Endothelial cell of umbilical vein (primary cell): ENCODE data around the gene FAM174B. TPM values are rescaled to one million over a fixed set of nuclear protein-coding genes. Genes with fewer than 3 reads are reported as not detected.

Experiments used
- BruUV-seq: library from RNA; stranded (reverse); fragments of 400-500 nt; replicated peaks from 2 replicates; lab custom pipeline; 2021; lab: Mats Ljungman, UMichigan
- CTCF ChIA-PET: fragments of 300-600, 350-600 bp; sonication (Branson Sonifier 250); formaldehyde crosslinking; loops from one replicate; lab custom pipeline; 2021; ENCODE audit warnings: antibody characterized with exemption, inconsistent platforms; lab: Charles Lee
- POLR2A ChIA-PET: fragments of 300-600, 350-600 bp; sonication (Branson Sonifier 250); formaldehyde crosslinking; loops from one replicate; lab custom pipeline; 2021; ENCODE audit warnings: antibody characterized with exemption, inconsistent platforms; lab: Charles Lee
- DNase-seq: peaks from one replicate; pipeline ENCODE4 v3.0.0-alpha.2; 2011; ENCODE audit warnings: low read depth, low spot score
- FAIRE-seq: peaks from 2 replicates; lab custom pipeline; 2011; peaks lifted over from hg19 to GRCh38; lab: Jason Lieb, UNC
- H2AFZ ChIP-seq: 2 replicates; pipeline ENCODE4 v1.6.0; 2012; ENCODE audit warnings: low read depth, low read length, control low read depth, inconsistent platforms
- H3K27ac ChIP-seq: 2 replicates; pipeline ENCODE4 v1.5.1; 2011; ENCODE audit warnings: low read depth, mild to moderate bottlenecking, control low read depth, low read length, moderate library complexity; ENCODE audit not compliant: insufficient read depth
- H3K27me3 ChIP-seq, 2 experiments: 2 replicates each; pipeline versions ENCODE4 v1.6.0 to v1.6.1; 2011; ENCODE audit warnings: low read length in 2 of 2, mixed read lengths in 1 of 2; ENCODE audit not compliant: control insufficient read depth in 2 of 2, insufficient read depth in 2 of 2
- H3K36me3 ChIP-seq, 2 experiments: 2 replicates in 1 of 2; 3 replicates in 1 of 2; pipeline ENCODE4 v1.5.1; 2011; ENCODE audit warnings: low read length in 2 of 2, mild to moderate bottlenecking in 1 of 2, moderate library complexity in 1 of 2; ENCODE audit not compliant: control insufficient read depth in 2 of 2, insufficient read depth in 2 of 2; ENCODE audit errors: extremely low read depth in 1 of 2
- H3K4me1 ChIP-seq: 3 replicates; pipeline ENCODE4 v1.5.1; 2011; ENCODE audit warnings: mild to moderate bottlenecking, low read length; ENCODE audit not compliant: control insufficient read depth, insufficient read depth; ENCODE audit errors: extremely low read depth
- H3K4me2 ChIP-seq: 2 replicates; pipeline ENCODE4 v1.6.1; 2011; ENCODE audit warnings: low read length, control low read depth, mixed read lengths; ENCODE audit not compliant: insufficient read depth
- H3K4me3 ChIP-seq, 3 experiments: fragments of 200-600 bp in 1 of 3; sonication (generic), shearing (Covaris generic) in 1 of 3; replicated peaks in 1 of 3; 2 replicates each; pipeline ENCODE4 v1.5.1; 2011 to 2016; ENCODE audit warnings: control low read depth in 3 of 3, low read length in 3 of 3, mild to moderate bottlenecking in 2 of 3, inconsistent platforms in 1 of 3, low read depth in 1 of 3, moderate library complexity in 1 of 3; ENCODE audit not compliant: insufficient read depth in 1 of 3
- H3K79me2 ChIP-seq: 2 replicates; pipeline ENCODE4 v1.6.0; 2012; ENCODE audit warnings: low read length, inconsistent platforms; ENCODE audit not compliant: control insufficient read depth, insufficient read depth
- H3K9ac ChIP-seq: replicated peaks from 2 replicates; pipeline ENCODE3; 2011; ENCODE audit warnings: low read length, control low read depth; ENCODE audit not compliant: insufficient read depth; ENCODE audit errors: extremely low read depth
- H3K9me1 ChIP-seq: replicated peaks from 3 replicates; pipeline ENCODE4 v1.6.0; 2011; ENCODE audit warnings: mild to moderate bottlenecking, low read length; ENCODE audit not compliant: control insufficient read depth, insufficient read depth; ENCODE audit errors: extremely low read depth
- H3K9me3 ChIP-seq: replicated peaks from 2 replicates; pipeline ENCODE4 v1.5.1; 2012; ENCODE audit warnings: low read length, inconsistent platforms; ENCODE audit not compliant: control insufficient read depth, insufficient read depth
- H4K20me1 ChIP-seq: replicated peaks from 2 replicates; pipeline ENCODE3; 2011; ENCODE audit warnings: mild to moderate bottlenecking, low read length; ENCODE audit not compliant: control insufficient read depth, insufficient read depth; ENCODE audit errors: extremely low read depth
- EZH2 ChIP-seq: IDR thresholded peaks from 2 replicates; pipeline ENCODE4 v1.6.1; 2012; ENCODE audit warnings: borderline replicate concordance, low read depth, mild to moderate bottlenecking, moderate library complexity, low read length, inconsistent platforms; ENCODE audit not compliant: severe bottlenecking
- FOS ChIP-seq: IDR thresholded peaks from 2 replicates; pipeline ENCODE4 v1.6.1; 2011; ENCODE audit warnings: mild to moderate bottlenecking, low read length, moderate library complexity, borderline replicate concordance; ENCODE audit not compliant: insufficient read depth
- POLR2A ChIP-seq: IDR thresholded peaks from 2 replicates; pipeline ENCODE4 v1.6.1; 2012; ENCODE audit warnings: low read depth, mild to moderate bottlenecking, control low read depth, low read length
- POLR2AphosphoS5 ChIP-seq: IDR thresholded peaks from 2 replicates; pipeline ENCODE4 v1.6.1; 2012; ENCODE audit warnings: low read depth, mild to moderate bottlenecking, control low read depth, low read length, moderate library complexity; ENCODE audit not compliant: insufficient read depth
- dilution Hi-C: fragments of 300-500 bp; cut with MboI; formaldehyde crosslinking; loops from one replicate; pipeline ENCODE4 v1.15.0; 2019; ENCODE audit warnings: low sequenced_read_pairs; ENCODE audit not compliant: extremely low pct_ligation_motif_present
- intact Hi-C: fragments of 100-400 bp; cut with micrococcal nuclease; formaldehyde crosslinking; loops from one replicate; pipeline ENCODE4 v1.10.0; 2022
- polyA plus RNA-seq, 4 experiments: library from polyadenylated mRNA; depleted of rRNA in 3 of 4; stranded (reverse) in 3 of 4; unstranded in 1 of 4; fragments of >200 nt; gene quantifications; 2 replicates each; pipeline versions ENCODE4 v1.2.1 to v1.2.3, GENCODE V29; 2011 to 2012; ENCODE audit warnings: missing spikeins in 1 of 4
- total RNA-seq: library from RNA; stranded (reverse); gene quantifications from 2 replicates; pipeline ENCODE4 v1.2.3, GENCODE V29; 2021

Gene FAM174B
- total and polyA plus RNA-seq, 2 donors (not counting 3 experiments of a cell fraction or from before 2014, with no cell fraction given): 25.9 to 30.2 TPM

DNA sequence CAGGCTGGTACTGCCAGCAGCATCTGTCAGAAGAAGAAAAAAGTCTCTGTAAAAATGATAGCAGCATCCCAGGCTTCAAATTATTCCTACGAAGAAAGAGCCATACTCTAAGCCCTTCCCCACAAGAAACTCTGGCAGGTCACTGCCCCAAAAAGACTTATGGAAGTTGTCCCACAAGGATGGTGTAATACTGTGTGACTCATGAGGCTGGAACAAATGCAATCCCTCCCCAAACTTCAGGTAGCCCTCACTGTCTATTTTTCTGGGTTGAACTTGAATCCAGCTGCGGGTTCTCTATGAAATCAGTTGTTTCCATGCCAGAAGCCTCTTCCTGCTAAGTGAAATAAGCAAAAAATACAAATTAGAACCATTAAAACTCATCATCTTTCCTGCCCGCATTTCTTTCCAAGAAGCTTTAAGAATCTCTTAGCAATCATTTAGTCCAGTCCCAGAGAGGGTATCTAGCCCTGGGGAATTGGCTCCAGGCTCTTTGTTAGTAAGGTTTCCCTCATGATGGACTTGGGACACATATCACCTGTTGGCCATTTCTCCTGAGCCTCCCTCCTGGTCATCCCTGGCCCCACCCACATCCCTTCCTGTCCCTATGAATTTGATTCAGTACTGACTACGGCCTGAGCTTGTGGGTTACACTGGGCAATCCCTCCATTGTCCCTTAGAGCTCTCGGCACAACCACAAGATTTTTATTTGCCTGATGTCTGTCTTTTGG, 51.7 kb downstream of the FAM174B start:
- Histone ChIP-seq H3K9me3 (no peaks in the 10 kb centered on the region), H3K4me2 (no peak overlapping the region), H4K20me1 (no peaks in the 10 kb centered on the region), H3K9ac (no peak overlapping the region), H3K36me3 (no peaks in the 10 kb centered on the region), H3K9me1 (no peaks in the 10 kb centered on the region), H3K4me3 (no peak overlapping the region), H3K4me1 (no peaks in the 10 kb centered on the region), H2AFZ (no peak overlapping the region), H3K27me3 (no peaks in the 10 kb centered on the region), H3K79me2 (no peaks in the 10 kb centered on the region), H3K27ac (no peak overlapping the region)
- CTCF ChIA-PET: interaction anchor here (0.8 to 1.2 kb wide), 4 partner anchors 8 to 111 kb away, joined by 3 to 4 read pairs (median 4); no protein-coding TSS in a partner anchor
- intact Hi-C loops (no loop called here), dilution Hi-C loops (no loop called here)
- BruUV-seq: no TSS peak
- no peak for TF ChIP-seq EZH2
- FAIRE-seq: no peak
- no peak for DNase-seq
- POLR2A ChIA-PET: no interaction called here

DNA sequence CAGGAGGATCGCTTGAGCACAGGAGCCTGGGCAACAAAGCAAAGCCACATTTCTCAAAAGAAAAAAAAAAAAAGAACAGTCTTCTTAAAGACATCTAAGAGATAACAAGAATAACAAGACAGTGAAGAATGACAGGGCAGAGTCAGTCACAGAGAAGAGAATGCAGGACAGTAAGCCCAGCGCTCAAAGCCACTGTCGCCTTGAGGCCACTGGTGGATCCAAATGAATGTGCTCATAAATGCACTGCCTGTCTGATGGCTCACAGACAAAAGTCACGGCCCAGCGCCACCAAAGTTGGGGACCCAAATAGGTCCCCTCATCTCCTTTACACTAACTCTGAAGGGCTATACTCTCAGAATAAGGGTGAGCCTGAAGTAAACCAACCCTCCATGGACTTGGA, 52.3 kb downstream of the FAM174B start:
- POLR2A ChIA-PET: no interaction called here

More for the DNA sequence above, 52.3 kb downstream of the FAM174B start:
- Histone ChIP-seq H2AFZ (no peak overlapping the region), H3K9me3 (no peaks in the 10 kb centered on the region), H4K20me1 (no peaks in the 10 kb centered on the region), H3K4me1 (no peaks in the 10 kb centered on the region), H3K9ac (no peak overlapping the region), H3K4me2 (no peak overlapping the region), H3K9me1 (no peaks in the 10 kb centered on the region), H3K4me3 (no peak overlapping the region), H3K27ac (no peak overlapping the region), H3K79me2 (no peaks in the 10 kb centered on the region), H3K36me3 (no peaks in the 10 kb centered on the region), H3K27me3 (no peaks in the 10 kb centered on the region)
- BruUV-seq: no TSS peak
- intact Hi-C loops (no loop called here), dilution Hi-C loops (no loop called here)
- CTCF ChIA-PET: interaction anchor here (1.0 to 1.2 kb wide), 2 partner anchors 8 to 111 kb away, joined by 4 read pairs; no protein-coding TSS in a partner anchor
- FAIRE-seq: no peak
- DNase-seq: no peak
- no peak for TF ChIP-seq FOS
- no peak for TF ChIP-seq POLR2A
- TF ChIP-seq POLR2AphosphoS5: no peak
